ENCODE data around the gene CHRD.

Gene CHRD

DNA sequence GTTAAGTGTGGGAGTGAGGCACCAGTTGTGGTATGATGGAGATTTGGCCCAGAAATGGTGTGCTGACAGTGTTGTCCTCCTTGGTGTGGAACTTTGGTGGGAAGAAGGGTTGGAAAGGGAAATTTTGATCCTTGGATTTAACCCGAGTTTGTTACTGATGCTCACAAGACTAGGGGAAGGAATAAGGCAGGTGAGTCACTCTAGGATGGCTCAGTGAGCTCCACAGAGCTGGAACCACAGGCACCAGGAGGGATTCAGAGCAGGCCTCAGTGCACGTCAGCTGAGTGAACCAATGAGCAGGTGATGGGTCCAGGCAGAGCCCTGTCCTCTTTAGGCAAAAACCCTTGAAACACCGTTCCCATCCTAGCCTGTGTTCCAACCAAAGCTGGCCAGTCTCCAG lies 11.4 kb downstream of the CHRD start:
- no peak for DNase-seq
- Histone ChIP-seq H3K27ac (ENCODE audit: insufficient read depth, low read length, poor library complexity, severe bottlenecking) (no peak overlapping the region), H3K27me3 (replicated peaks; ENCODE audit: control insufficient read depth, insufficient read depth, low read length, poor library complexity, severe bottlenecking) (no peaks in the 10 kb centered on the region), H3K4me1 (ENCODE audit: control insufficient read depth, insufficient read depth, low read length, poor library complexity, severe bottlenecking) (no peaks in the 10 kb centered on the region), H3K4me3 (ENCODE audit: insufficient read depth, low read depth, low read length, poor library complexity, severe bottlenecking) (no peak overlapping the region), H3K36me3 (ENCODE audit: control insufficient read depth, insufficient read depth, low read length) (no peaks in the 10 kb centered on the region), H3K9me3 (ENCODE audit: control insufficient read depth, low read length) (no peaks in the 10 kb centered on the region)

GRCh38 chr3:184395320-184395660 lies 15.4 kb downstream of the CHRD start:
- Histone ChIP-seq H3K27ac (ENCODE audit: insufficient read depth, low read length, poor library complexity, severe bottlenecking) (no peak overlapping the region), H3K36me3 (ENCODE audit: control insufficient read depth, insufficient read depth, low read length) (no peaks in the 10 kb centered on the region), H3K9me3 (ENCODE audit: control insufficient read depth, low read length) (no peaks in the 10 kb centered on the region), H3K27me3 (replicated peaks; ENCODE audit: control insufficient read depth, insufficient read depth, low read length, poor library complexity, severe bottlenecking) (no peaks in the 10 kb centered on the region), H3K4me3 (ENCODE audit: insufficient read depth, low read depth, low read length, poor library complexity, severe bottlenecking) (no peak overlapping the region), H3K4me1 (ENCODE audit: control insufficient read depth, insufficient read depth, low read length, poor library complexity, severe bottlenecking) (no peaks in the 10 kb centered on the region)
- DNase-seq, result no peak

- peaks cover 5% of the 10 kb centered on the region for H3K27me3 ChIP-seq (replicated peaks; ENCODE audit: control insufficient read depth, insufficient read depth, low read length, poor library complexity, severe bottlenecking)
- H3K27ac ChIP-seq (ENCODE audit: insufficient read depth, low read length, poor library complexity, severe bottlenecking), result no peak overlapping the region
- H3K36me3 ChIP-seq (ENCODE audit: control insufficient read depth, insufficient read depth, low read length), result no peaks in the 10 kb centered on the region
- DNase-seq, result no peak
- H3K9me3 ChIP-seq (ENCODE audit: control insufficient read depth, low read length), result no peaks in the 10 kb centered on the region
- no peaks in the 10 kb centered on the region for H3K4me1 ChIP-seq (ENCODE audit: control insufficient read depth, insufficient read depth, low read length, poor library complexity, severe bottlenecking)
- no peak overlapping the region for H3K4me3 ChIP-seq (ENCODE audit: insufficient read depth, low read depth, low read length, poor library complexity, severe bottlenecking)
Measured at GRCh38 chr3:184399410-184399809, 19.6 kb downstream of the CHRD start.

- H3K27me3 ChIP-seq (replicated peaks; ENCODE audit: control insufficient read depth, insufficient read depth, low read length, poor library complexity, severe bottlenecking), result peaks cover 5% of the 10 kb centered on the region
- H3K4me3 ChIP-seq (ENCODE audit: insufficient read depth, low read depth, low read length, poor library complexity, severe bottlenecking), result no peak overlapping the region
- no peaks in the 10 kb centered on the region for H3K36me3 ChIP-seq (ENCODE audit: control insufficient read depth, insufficient read depth, low read length)
- no peak overlapping the region for H3K27ac ChIP-seq (ENCODE audit: insufficient read depth, low read length, poor library complexity, severe bottlenecking)
- no peak for DNase-seq
- no peaks in the 10 kb centered on the region for H3K4me1 ChIP-seq (ENCODE audit: control insufficient read depth, insufficient read depth, low read length, poor library complexity, severe bottlenecking)
- H3K9me3 ChIP-seq (ENCODE audit: control insufficient read depth, low read length), result no peaks in the 10 kb centered on the region
Measured at GRCh38 chr3:184405075-184406030, 25.5 kb downstream of the CHRD start.

DNA sequence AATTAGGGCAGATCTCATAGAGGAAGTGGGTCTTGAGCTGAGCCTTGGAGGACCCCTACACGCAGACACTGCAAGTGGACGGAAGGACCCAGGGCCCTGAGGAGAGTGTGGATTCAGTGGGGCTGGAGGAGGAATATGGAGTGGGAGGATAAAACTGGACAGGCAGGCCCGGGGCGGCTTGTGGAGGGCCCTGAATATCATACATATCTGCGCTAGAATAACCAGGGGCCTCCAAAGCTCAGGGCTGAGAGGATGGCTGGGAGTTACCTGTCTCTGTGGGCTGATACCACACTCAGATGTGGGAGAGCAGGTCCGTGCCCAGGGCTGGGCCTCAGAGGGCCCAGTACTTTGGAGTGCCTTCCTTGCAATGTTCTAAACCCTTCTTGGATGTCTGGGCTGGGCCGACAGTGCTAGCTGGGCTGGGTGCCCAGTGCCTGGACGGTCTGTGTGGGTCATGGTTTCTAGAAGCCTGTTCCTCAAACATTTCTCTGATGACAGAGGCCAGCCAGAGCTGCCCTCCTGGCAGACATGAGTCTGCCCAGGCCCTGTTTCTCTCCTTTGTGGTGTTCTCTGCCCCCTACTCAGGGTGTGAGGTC lies 29.6 kb downstream of the CHRD start:
- Histone ChIP-seq H3K4me3 (ENCODE audit: insufficient read depth, low read depth, low read length, poor library complexity, severe bottlenecking) (no peak overlapping the region), H3K27ac (ENCODE audit: insufficient read depth, low read length, poor library complexity, severe bottlenecking) (no peak overlapping the region), H3K27me3 (replicated peaks; ENCODE audit: control insufficient read depth, insufficient read depth, low read length, poor library complexity, severe bottlenecking) (no peaks in the 10 kb centered on the region), H3K9me3 (ENCODE audit: control insufficient read depth, low read length) (no peaks in the 10 kb centered on the region), H3K4me1 (ENCODE audit: control insufficient read depth, insufficient read depth, low read length, poor library complexity, severe bottlenecking) (no peaks in the 10 kb centered on the region), H3K36me3 (ENCODE audit: control insufficient read depth, insufficient read depth, low read length) (no peaks in the 10 kb centered on the region)
- no peak for DNase-seq

GRCh38 chr3:184409946-184410500 lies 30.2 kb downstream of the CHRD start:
- DNase-seq, result no peak
- Histone ChIP-seq H3K4me1 (ENCODE audit: control insufficient read depth, insufficient read depth, low read length, poor library complexity, severe bottlenecking) (no peaks in the 10 kb centered on the region), H3K27me3 (replicated peaks; ENCODE audit: control insufficient read depth, insufficient read depth, low read length, poor library complexity, severe bottlenecking) (no peaks in the 10 kb centered on the region), H3K27ac (ENCODE audit: insufficient read depth, low read length, poor library complexity, severe bottlenecking) (no peak overlapping the region), H3K4me3 (ENCODE audit: insufficient read depth, low read depth, low read length, poor library complexity, severe bottlenecking) (no peak overlapping the region), H3K36me3 (ENCODE audit: control insufficient read depth, insufficient read depth, low read length) (no peaks in the 10 kb centered on the region), H3K9me3 (ENCODE audit: control insufficient read depth, low read length) (no peaks in the 10 kb centered on the region)

- H3K36me3 ChIP-seq (ENCODE audit: control insufficient read depth, insufficient read depth, low read length), result no peaks in the 10 kb centered on the region
- no peaks in the 10 kb centered on the region for H3K9me3 ChIP-seq (ENCODE audit: control insufficient read depth, low read length)
- H3K27ac ChIP-seq (ENCODE audit: insufficient read depth, low read length, poor library complexity, severe bottlenecking), result no peak overlapping the region
- H3K4me1 ChIP-seq (ENCODE audit: control insufficient read depth, insufficient read depth, low read length, poor library complexity, severe bottlenecking), result no peaks in the 10 kb centered on the region
- DNase-seq, result no peak
- H3K4me3 ChIP-seq (ENCODE audit: insufficient read depth, low read depth, low read length, poor library complexity, severe bottlenecking), result no peak overlapping the region
- no peaks in the 10 kb centered on the region for H3K27me3 ChIP-seq (replicated peaks; ENCODE audit: control insufficient read depth, insufficient read depth, low read length, poor library complexity, severe bottlenecking)
Measured at GRCh38 chr3:184414418-184415202, 34.8 kb downstream of the CHRD start.

DNA sequence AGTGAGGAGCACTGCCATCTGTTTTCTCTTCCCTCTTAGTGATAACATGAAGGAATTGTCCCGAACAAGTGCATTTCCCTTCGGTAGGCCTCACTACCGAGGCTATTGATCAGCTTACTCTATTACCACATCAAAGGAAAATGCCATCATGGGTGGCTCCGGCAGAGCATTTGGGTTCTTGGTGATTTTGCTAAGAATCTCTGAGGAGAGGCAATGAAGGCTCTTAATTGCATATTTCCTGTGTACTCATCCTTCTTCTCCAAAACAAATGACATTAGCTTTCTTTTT lies 35.3 kb downstream of the CHRD start:
- Histone ChIP-seq H3K27ac (ENCODE audit: insufficient read depth, low read length, poor library complexity, severe bottlenecking) (no peak overlapping the region), H3K36me3 (ENCODE audit: control insufficient read depth, insufficient read depth, low read length) (no peaks in the 10 kb centered on the region), H3K27me3 (replicated peaks; ENCODE audit: control insufficient read depth, insufficient read depth, low read length, poor library complexity, severe bottlenecking) (no peaks in the 10 kb centered on the region), H3K4me1 (ENCODE audit: control insufficient read depth, insufficient read depth, low read length, poor library complexity, severe bottlenecking) (no peaks in the 10 kb centered on the region), H3K9me3 (ENCODE audit: control insufficient read depth, low read length) (no peaks in the 10 kb centered on the region), H3K4me3 (ENCODE audit: insufficient read depth, low read depth, low read length, poor library complexity, severe bottlenecking) (no peak overlapping the region)
- DNase-seq, result no peak

- no peaks in the 10 kb centered on the region for H3K36me3 ChIP-seq (ENCODE audit: control insufficient read depth, insufficient read depth, low read length)
- no peak overlapping the region for H3K27ac ChIP-seq (ENCODE audit: insufficient read depth, low read length, poor library complexity, severe bottlenecking)
- DNase-seq, result peak; percentile 10 to 36 (median 31)
- no peaks in the 10 kb centered on the region for H3K27me3 ChIP-seq (replicated peaks; ENCODE audit: control insufficient read depth, insufficient read depth, low read length, poor library complexity, severe bottlenecking)
- no peak overlapping the region for H3K4me3 ChIP-seq (ENCODE audit: insufficient read depth, low read depth, low read length, poor library complexity, severe bottlenecking)
- no peaks in the 10 kb centered on the region for H3K9me3 ChIP-seq (ENCODE audit: control insufficient read depth, low read length)
- no peaks in the 10 kb centered on the region for H3K4me1 ChIP-seq (ENCODE audit: control insufficient read depth, insufficient read depth, low read length, poor library complexity, severe bottlenecking)
Measured at GRCh38 chr3:184417619-184418327, 37.9 kb downstream of the CHRD start.

All from effector memory CD4-positive, alpha-beta T cell (primary cell).